Right lobe of liver (tissue), 4 donors: ENCODE results near the gene PGC.

Source experiments
- CTCF ChIP-seq, 4 donors: fragments of 200-600 bp in 3 of 4; fragments of 450-650 bp in 1 of 4; IDR thresholded peaks; one replicate each; pipeline versions ENCODE4 v1.5.1 to v1.8.0; 2016 to 2022; ENCODE audit warnings: antibody characterized with exemption in 4 of 4, mild to moderate bottlenecking in 2 of 4
- POLR2A ChIP-seq: fragments of 450-650 bp; IDR thresholded peaks from one replicate; pipeline ENCODE4 v1.6.1; 2017; ENCODE audit warnings: antibody characterized with exemption, mild to moderate bottlenecking
- donor health status: DM: no; HTN: no; CAD: no.
- donor health status: DM: no; HTN: no; CAD: no.
- donor health status: DM: no; HTN: yes; CAD: no.

GRCh38 chr6:41692080-41692675 lies 55.0 kb downstream of the PGC start:
- TF ChIP-seq POLR2A (no peak), CTCF (IDR thresholded peaks at IDR 0.05) (no peak)
